ENCODE measurements around the gene GPN2. TPM values are rescaled to one million over a fixed set of nuclear protein-coding genes. Genes with fewer than 3 reads are reported as not detected.
A peak's percentile ranks its signal among the peaks of the same experiment; 100 is the strongest.

GPN2 gene
- total and polyA plus RNA-seq, 9 of the 15 experiments (the other 6 are each of a cell fraction or from before 2014, with no cell fraction given) = 9.9 to 58.8 (median 20.4) TPM

- TF ChIP-seq NR2F6 (CRISPR knock-in tag; IDR thresholded peaks at IDR 0.05) (no peak), ETV5 (CRISPR knock-in tag; IDR thresholded peaks at IDR 0.05; ENCODE audit: low read depth) (no peak), RBM15 (IDR thresholded peaks at IDR 0.05; ENCODE audit: insufficient read depth, low read length) (no peak), BDP1 (IDR thresholded peaks at IDR 0.05; ENCODE audit: insufficient read depth, insufficient read length) (no peak), RBM22 (IDR thresholded peaks at IDR 0.05; ENCODE audit: low read depth, low read length, poor library complexity, severe bottlenecking) (no peak), E2F1 (CRISPR knock-in tag; IDR thresholded peaks at IDR 0.05) (no peak; the same call in 1 of the 2 replicates), GATAD2B (IDR thresholded peaks at IDR 0.05; ENCODE audit: borderline replicate concordance) (0 out of 2 replicates have a peak, but pooled peaks have one; percentile 56), ZBTB12 (CRISPR knock-in tag; IDR thresholded peaks at IDR 0.05) (no peak), EWSR1 (IDR thresholded peaks at IDR 0.05; ENCODE audit: borderline replicate concordance, low read depth, partially characterized antibody) (no peak), SIN3B (IDR thresholded peaks at IDR 0.05; ENCODE audit: low read depth) (peak; percentile 100), BACH1 (tag; IDR thresholded peaks at IDR 0.05) (no peak), ARID2 (IDR thresholded peaks at IDR 0.05) (no peak), CBFB (CRISPR knock-in tag; IDR thresholded peaks at IDR 0.05) (no peak), ZNF79 (CRISPR knock-in tag; IDR thresholded peaks at IDR 0.05; ENCODE audit: low read depth) (0 out of 2 replicates have a peak, but pooled peaks have one; percentile 20), SMARCB1 (IDR thresholded peaks at IDR 0.05; ENCODE audit: insufficient read length, low read depth) (no peak), FOXO4 (CRISPR knock-in tag; IDR thresholded peaks at IDR 0.05) (no peak), ETV1 (tag; conservative IDR thresholded peaks at IDR 0.05; ENCODE audit: low read depth) (no peak), ATF4 (CRISPR knock-in tag; IDR thresholded peaks at IDR 0.05) (no peak), ATF6 (CRISPR knock-in tag; IDR thresholded peaks at IDR 0.05) (peak; percentile 70; the same call in 1 of the 2 replicates)
These were observed 10.1 kb upstream of the GPN2 start, which contains the start of gene GPATCH3 (continued) for GRCh38 chr1:26900001-26900814.

Measured in K562 (cell line).